ENCODE measurements around the gene BRIX1. TPM values are rescaled to one million over a fixed set of nuclear protein-coding genes. Genes with fewer than 3 reads are reported as not detected.

Gene BRIX1
- total RNA-seq, 1 experiment from 2014 or later: 76.4 TPM

GRCh38 chr5:34891981-34892380, 23.5 kb upstream of the BRIX1 start:
- no peaks in the 10 kb centered on the region for H3K36me3 ChIP-seq (ENCODE audit: control insufficient read depth in 1 of 2, insufficient read depth in 2 of 2, low read length in 2 of 2)
- no peak for DNase-seq (ENCODE audit: low read depth, low spot score)
- TF ChIP-seq CBX3 (IDR thresholded peaks at IDR 0.05; ENCODE audit: low read depth): no peak
- TF ChIP-seq FOSL1 (IDR thresholded peaks at IDR 0.05; ENCODE audit: low read depth): no peak
- no peak for TF ChIP-seq ELF1 (IDR thresholded peaks at IDR 0.05; ENCODE audit: borderline replicate concordance, low read depth)
- TF ChIP-seq MAX (IDR thresholded peaks at IDR 0.05): no peak
- no peak for TF ChIP-seq TCF7L2 (IDR thresholded peaks at IDR 0.05; ENCODE audit: borderline replicate concordance, extremely low read depth, insufficient read depth, insufficient read length)
- TF ChIP-seq POLR2AphosphoS5 (IDR thresholded peaks at IDR 0.05; ENCODE audit: low read depth, low read length): no peak
- no peak for TF ChIP-seq ATF3 (IDR thresholded peaks at IDR 0.05)
- no peak for TF ChIP-seq POLR2A (IDR thresholded peaks at IDR 0.05; ENCODE audit: borderline replicate concordance, extremely low read depth, insufficient read depth, insufficient read length)
- no peak for TF ChIP-seq RAD21 (IDR thresholded peaks at IDR 0.05; ENCODE audit: low read depth)
- TF ChIP-seq SIN3A (IDR thresholded peaks at IDR 0.05; ENCODE audit: low read depth): no peak
- TF ChIP-seq ZBTB33 (IDR thresholded peaks at IDR 0.05; ENCODE audit: extremely low read depth, insufficient replicate concordance, low read length): no peak
- no peak overlapping the region for H3K4me3 ChIP-seq (replicated peaks in 1 of 2; ENCODE audit: low read depth in 1 of 2, low read length in 2 of 2)
- H3K4me1 ChIP-seq (ENCODE audit: control insufficient read depth in 1 of 2, insufficient read depth in 2 of 2, low read length in 2 of 2): no peaks in the 10 kb centered on the region
- BruUV-seq (replicated peaks): no TSS peak
- no peaks in the 10 kb centered on the region for H3K79me2 ChIP-seq (ENCODE audit: insufficient read depth, low read length)
- no peaks in the 10 kb centered on the region for H3K9me2 ChIP-seq (ENCODE audit: insufficient read depth)
- intact Hi-C loops (cut with micrococcal nuclease): loop anchor here (10.0 kb wide), 1 partner anchor 237 kb away; the partner anchor contains the start of gene RAI14
- H3K4me2 ChIP-seq (ENCODE audit: low read length): no peak overlapping the region
- RAD21 ChIA-PET (ENCODE audit: low non-redundant PET in 1 of 2, low total read pairs in 2 of 2, uncharacterized antibody in 2 of 2, unreplicated experiment in 2 of 2): no interaction called here
- H3K27ac ChIP-seq (ENCODE audit: low read depth, low read length): no peak overlapping the region
- CTCF ChIA-PET: no interaction called here
- H2AFZ ChIP-seq (ENCODE audit: low read depth, low read length, poor library complexity, severe bottlenecking): no peak overlapping the region
- no peak overlapping the region for H3K9ac ChIP-seq (ENCODE audit: low read length)
- POLR2A ChIA-PET: no interaction called here
- H3K9me3 ChIP-seq (ENCODE audit: control insufficient read depth in 1 of 2, insufficient read depth in 1 of 2, low read depth in 1 of 2, low read length in 2 of 2): no peaks in the 10 kb centered on the region
- no peak for ATAC-seq
- no peaks in the 10 kb centered on the region for H3K27me3 ChIP-seq (ENCODE audit: insufficient read depth, low read length)
- no peaks in the 10 kb centered on the region for H4K20me1 ChIP-seq (ENCODE audit: insufficient read depth)

All from HCT116 (cell line).